Left lung (tissue), 10 donors: Measurements from ENCODE around the gene MGAT3. TPM values are rescaled to one million over a fixed set of nuclear protein-coding genes. Genes with fewer than 3 reads are reported as not detected.

ENCODE experiments used
- ATAC-seq: fragments of 200-7000 bp; cut with Tn5 transposase; one replicate; pipeline ENCODE4 v1.9.1; 2020; ENCODE audit warnings: moderate library complexity
- DNase-seq, 4 donors: peaks; one replicate each; pipeline ENCODE4 v3.0.0-alpha.2; 2013 to 2020
- H3K27ac ChIP-seq, 2 donors: fragments of 200-600 bp; sonication (generic) in 1 of 2; one replicate each; pipeline versions ENCODE4 v1.5.0 to v1.8.0; 2020 to 2021
- H3K27me3 ChIP-seq, 2 donors: fragments of 200-600 bp; sonication (generic) in 1 of 2; one replicate each; pipeline versions ENCODE4 v1.5.0 to v1.8.0; 2020 to 2021
- H3K36me3 ChIP-seq, 2 donors: fragments of 200-600 bp; sonication (generic) in 1 of 2; one replicate each; pipeline versions ENCODE4 v1.5.0 to v1.8.0; 2020 to 2021
- H3K4me1 ChIP-seq, 2 donors: fragments of 200-600 bp; one replicate each; pipeline ENCODE4 v1.8.0; 2021
- H3K4me3 ChIP-seq, 2 donors: fragments of 200-600 bp; sonication (generic) in 1 of 2; one replicate each; pipeline versions ENCODE4 v1.5.0 to v1.8.0; 2020 to 2021; ENCODE audit warnings: mild to moderate bottlenecking in 1 of 2
- H3K9me3 ChIP-seq, 2 donors: fragments of 200-600 bp; sonication (generic) in 1 of 2; one replicate each; pipeline versions ENCODE4 v1.5.0 to v1.8.0; 2020 to 2021
- intact Hi-C, 2 donors: fragments of 100-400 bp; cut with DNase I; formaldehyde crosslinking; loops; one replicate each; pipeline versions ENCODE4 v1.11.2 to v1.14.2; 2022
- polyA plus RNA-seq, 6 donors: library from polyadenylated mRNA; unstranded; fragments of 120-200 nt; gene quantifications; one replicate each; pipeline ENCODE4 v1.2.1, GENCODE V29; 2013; ENCODE audit not compliant: insufficient read length in 6 of 6
- total RNA-seq, 2 donors: library from RNA; stranded (reverse); fragmentation: NEBNext Ultra II Directional; extraction: Animal tissue kit (Norgen Biotek cat#: 25700); gene quantifications; one replicate each; pipeline ENCODE4 v1.2.1, GENCODE V29; 2021
- TF ChIP-seq, protein P1 (sequence below), 2 donors: fragments of 200-600 bp; sonication (generic) in 1 of 2; IDR thresholded peaks; one replicate each; pipeline versions ENCODE4 v1.5.0 to v1.8.0; 2021; ENCODE audit warnings: antibody characterized with exemption in 2 of 2
- donor health status: DM: no; HTN: yes; CAD: no.
- donor health status: DM: no; HTN: no; CAD: no.

The MGAT3 gene
- total and polyA plus RNA-seq, 8 donors = 6.7 to 21.2 (median 13.4) TPM

- H3K27me3 ChIP-seq = no peaks in the 10 kb centered on the region
- TF ChIP-seq, protein P1, sequence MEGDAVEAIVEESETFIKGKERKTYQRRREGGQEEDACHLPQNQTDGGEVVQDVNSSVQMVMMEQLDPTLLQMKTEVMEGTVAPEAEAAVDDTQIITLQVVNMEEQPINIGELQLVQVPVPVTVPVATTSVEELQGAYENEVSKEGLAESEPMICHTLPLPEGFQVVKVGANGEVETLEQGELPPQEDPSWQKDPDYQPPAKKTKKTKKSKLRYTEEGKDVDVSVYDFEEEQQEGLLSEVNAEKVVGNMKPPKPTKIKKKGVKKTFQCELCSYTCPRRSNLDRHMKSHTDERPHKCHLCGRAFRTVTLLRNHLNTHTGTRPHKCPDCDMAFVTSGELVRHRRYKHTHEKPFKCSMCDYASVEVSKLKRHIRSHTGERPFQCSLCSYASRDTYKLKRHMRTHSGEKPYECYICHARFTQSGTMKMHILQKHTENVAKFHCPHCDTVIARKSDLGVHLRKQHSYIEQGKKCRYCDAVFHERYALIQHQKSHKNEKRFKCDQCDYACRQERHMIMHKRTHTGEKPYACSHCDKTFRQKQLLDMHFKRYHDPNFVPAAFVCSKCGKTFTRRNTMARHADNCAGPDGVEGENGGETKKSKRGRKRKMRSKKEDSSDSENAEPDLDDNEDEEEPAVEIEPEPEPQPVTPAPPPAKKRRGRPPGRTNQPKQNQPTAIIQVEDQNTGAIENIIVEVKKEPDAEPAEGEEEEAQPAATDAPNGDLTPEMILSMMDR (IDR thresholded peaks at IDR 0.05) = no peak
Measured at GRCh38 chr22:39492186-39492585, 35.4 kb downstream of the MGAT3 start.

GRCh38 chr22:39493759-39494158 lies 36.9 kb downstream of the MGAT3 start:
- Histone ChIP-seq H3K27me3 (no peaks in the 10 kb centered on the region), H3K27ac (no peak overlapping the region), H3K36me3 (no peaks in the 10 kb centered on the region), H3K4me1 (peaks cover 0 to 49% of the 10 kb centered on the region in 2 donors), H3K4me3 (no peak overlapping the region), H3K9me3 (no peaks in the 10 kb centered on the region)
- intact Hi-C loops = loop anchor here in 1 of 2 donors (5.0 kb wide), 1 partner anchor 34 kb away; no protein-coding TSS in a partner anchor
- TF ChIP-seq, protein P1 (IDR thresholded peaks at IDR 0.05) = no peak
- DNase-seq = peak in 1 of 4 donors; percentile 0
- ATAC-seq = no peak

More at GRCh38 chr22:39492186-39492585, 35.4 kb downstream of the MGAT3 start:
- intact Hi-C loops = loop anchor here in 1 of 2 donors (5.0 kb wide), 1 partner anchor 35 kb away; no protein-coding TSS in a partner anchor
- Histone ChIP-seq H3K9me3 (no peaks in the 10 kb centered on the region), H3K4me1 (peaks cover 0 to 49% of the 10 kb centered on the region in 2 donors), H3K27ac (no peak overlapping the region), H3K36me3 (no peaks in the 10 kb centered on the region), H3K4me3 (no peak overlapping the region)
- no peak for ATAC-seq
- DNase-seq = no peak

GRCh38 chr22:39494471-39495120 lies 37.8 kb downstream of the MGAT3 start:
- ATAC-seq = peak; percentile 10
- H3K4me1 ChIP-seq = peaks cover 0 to 45% of the 10 kb centered on the region in 2 donors
- intact Hi-C loops = loop anchor here in 1 of 2 donors (5.0 kb wide), 1 partner anchor 33 kb away; no protein-coding TSS in a partner anchor

DNA sequence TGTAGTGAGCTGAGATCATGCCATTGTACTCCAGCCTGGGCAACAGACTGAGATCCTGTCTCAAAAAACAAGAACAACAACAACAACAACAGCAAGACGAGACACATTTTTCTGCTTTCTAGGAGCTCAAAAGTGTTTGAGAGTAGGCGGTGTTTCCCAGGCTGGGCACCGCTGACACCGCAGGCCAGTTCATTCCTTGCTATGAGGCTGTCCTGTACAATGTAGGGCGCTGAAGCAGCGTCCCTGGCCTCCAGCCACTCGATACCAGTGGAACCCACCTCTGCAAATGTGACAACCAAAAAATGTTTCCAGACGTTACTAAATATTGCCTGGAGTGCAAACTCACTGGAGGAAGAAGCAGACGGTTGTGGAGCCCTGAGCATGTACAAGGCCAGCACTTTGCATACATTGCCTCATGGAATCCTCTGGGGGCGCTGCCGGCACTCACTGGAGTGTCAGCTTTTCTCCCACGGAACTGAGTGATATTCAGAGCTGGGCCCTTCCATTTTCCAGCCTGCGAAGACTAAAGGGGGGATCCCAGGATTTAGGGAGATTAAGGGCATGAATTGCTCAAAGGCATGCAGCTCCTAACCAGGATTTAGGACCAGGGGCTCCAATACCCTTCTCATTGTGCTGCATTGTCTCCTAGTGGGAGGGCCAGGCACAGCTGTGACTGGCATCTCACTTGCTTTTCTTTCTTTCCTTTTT lies 39.5 kb downstream of the MGAT3 start:
- no peak overlapping the region for H3K4me3 ChIP-seq
- no peaks in the 10 kb centered on the region for H3K9me3 ChIP-seq
- peaks cover 5 to 40% of the 10 kb centered on the region in 2 donors for H3K4me1 ChIP-seq
- intact Hi-C loops = no loop called here
- H3K27ac ChIP-seq = peak overlapping the region in 1 of 2 donors; percentile 57
- no peaks in the 10 kb centered on the region for H3K27me3 ChIP-seq
- TF ChIP-seq, protein P1 (IDR thresholded peaks at IDR 0.05) = peak; percentile 80 to 84
- ATAC-seq (peak; percentile 84), DNase-seq (peak in 2 of 4 donors; percentile 67 to 68)
- no peaks in the 10 kb centered on the region for H3K36me3 ChIP-seq

More at GRCh38 chr22:39494471-39495120, 37.8 kb downstream of the MGAT3 start:
- Histone ChIP-seq H3K27me3 (no peaks in the 10 kb centered on the region), H3K4me3 (no peak overlapping the region), H3K36me3 (no peaks in the 10 kb centered on the region), H3K27ac (peak overlapping the region in 1 of 2 donors; percentile 57), H3K9me3 (no peaks in the 10 kb centered on the region)
- TF ChIP-seq, protein P1 (IDR thresholded peaks at IDR 0.05) = no peak
- DNase-seq = no peak

DNA sequence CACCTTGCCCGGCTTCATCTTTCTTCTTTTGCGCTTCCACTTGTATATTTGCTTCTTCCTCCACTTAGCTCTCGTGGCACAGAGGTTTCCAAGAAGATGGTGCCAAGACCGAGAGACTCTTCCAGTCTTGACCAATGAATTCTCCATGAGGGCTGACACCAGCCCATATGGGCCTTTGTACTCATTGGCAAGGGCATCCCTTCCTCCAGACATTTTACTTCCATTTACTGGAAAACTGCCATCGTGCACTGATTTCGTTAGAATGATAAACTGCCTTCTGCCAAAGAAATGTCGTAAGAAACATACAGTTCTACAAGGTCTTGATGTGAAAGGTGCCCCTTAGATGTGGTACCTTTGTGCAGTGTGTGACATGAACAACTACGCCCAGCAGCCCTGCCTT lies 40.6 kb downstream of the MGAT3 start:
- intact Hi-C loops = no loop called here
- no peak overlapping the region for H3K27ac ChIP-seq

More for the DNA sequence above, 40.6 kb downstream of the MGAT3 start:
- ATAC-seq = no peak
- Histone ChIP-seq H3K4me1 (peaks cover 11 to 46% of the 10 kb centered on the region in 2 donors), H3K27me3 (no peaks in the 10 kb centered on the region), H3K36me3 (no peaks in the 10 kb centered on the region), H3K9me3 (no peaks in the 10 kb centered on the region), H3K4me3 (no peak overlapping the region)
- TF ChIP-seq, protein P1 (IDR thresholded peaks at IDR 0.05) = no peak
- DNase-seq = no peak
